GM12878 (cell line): ENCODE data around the gene REST. TPM values are rescaled to one million over a fixed set of nuclear protein-coding genes. Genes with fewer than 3 reads are reported as not detected.

Source experiments
- ATF2 ChIP-seq: IDR thresholded peaks from 2 replicates; pipeline ENCODE4 v1.6.1; 2012; ENCODE audit warnings: low read length, inconsistent platforms
- CBFB ChIP-seq: IDR thresholded peaks from 2 replicates; pipeline ENCODE4 v1.6.1; 2016; ENCODE audit warnings: antibody characterized with exemption, low read depth
- EGR1 ChIP-seq, 2 experiments: IDR thresholded peaks; 1 replicate in 1 of 2; 2 replicates in 1 of 2; pipeline ENCODE4 v1.6.1; 2011 to 2012; ENCODE audit warnings: low read depth in 2 of 2, low read length in 2 of 2, borderline replicate concordance in 1 of 2, mild to moderate bottlenecking in 1 of 2, moderate library complexity in 1 of 2
- EZH2 ChIP-seq: IDR thresholded peaks from 2 replicates; pipeline ENCODE4 v1.6.1; 2012; ENCODE audit warnings: low read depth, mild to moderate bottlenecking, control low read depth, inconsistent platforms, low read length, borderline replicate concordance; ENCODE audit not compliant: control insufficient read depth
- GABPA ChIP-seq: IDR thresholded peaks from 2 replicates; pipeline ENCODE4 v1.6.1; 2014; ENCODE audit warnings: antibody characterized with exemption, low read depth, mild to moderate bottlenecking, inconsistent platforms
- HSF1 ChIP-seq: fragments of 150-350 bp; IDR thresholded peaks from 2 replicates; pipeline ENCODE4 v1.6.1; 2014; ENCODE audit warnings: mild to moderate bottlenecking, low read depth, low read length
- KLF5 ChIP-seq: fragments of 450-650 bp; IDR thresholded peaks from 2 replicates; pipeline ENCODE4 v1.6.1; 2014; ENCODE audit warnings: mild to moderate bottlenecking; ENCODE audit not compliant: partially characterized antibody
- MAX ChIP-seq: IDR thresholded peaks from 2 replicates; pipeline ENCODE4 v1.6.1; 2012; ENCODE audit warnings: low read depth, low read length, improper control_type of control experiment
- MTA2 ChIP-seq: fragments of 450-650 bp; IDR thresholded peaks from 2 replicates; pipeline ENCODE4 v1.6.1; 2016; ENCODE audit warnings: low read depth, mild to moderate bottlenecking, moderate library complexity
- NFYB ChIP-seq: IDR thresholded peaks from 2 replicates; pipeline ENCODE4 v1.6.1; 2011; ENCODE audit warnings: low read depth, mild to moderate bottlenecking, low read length, improper control_type of control experiment, moderate library complexity; ENCODE audit not compliant: insufficient read depth
- POU2F2 ChIP-seq: IDR thresholded peaks from 3 replicates; pipeline ENCODE4 v1.6.1; 2011; ENCODE audit warnings: low read depth, mild to moderate bottlenecking, low read length, borderline replicate concordance
- SPI1 ChIP-seq: IDR thresholded peaks from 2 replicates; pipeline ENCODE4 v1.6.1; 2011; ENCODE audit warnings: low read depth, mild to moderate bottlenecking, low read length, moderate library complexity, borderline replicate concordance; ENCODE audit not compliant: insufficient read depth
- SREBF1 ChIP-seq: IDR thresholded peaks from 2 replicates; pipeline ENCODE4 v1.6.1; 2012; ENCODE audit warnings: mild to moderate bottlenecking, low read length
- TBL1XR1 ChIP-seq: IDR thresholded peaks from 2 replicates; pipeline ENCODE4 v1.6.1; 2012; ENCODE audit warnings: low read depth, low read length, improper control_type of control experiment
- USF2 ChIP-seq: IDR thresholded peaks from 2 replicates; pipeline ENCODE4 v1.6.1; 2011; ENCODE audit warnings: low read depth, low read length, improper control_type of control experiment, borderline replicate concordance
- ZBTB11 ChIP-seq: fragments of 450-650 bp; formaldehyde crosslinking; IDR thresholded peaks from 2 replicates; pipeline ENCODE4 v1.5.0; 2022; ENCODE audit warnings: mild to moderate bottlenecking, missing genetic modification characterization
- ZNF274 ChIP-seq: IDR thresholded peaks from one replicate; pipeline ENCODE4 v1.8.0; 2011; ENCODE audit not compliant: insufficient read length, insufficient read depth
- ZNF592 ChIP-seq: fragments of 450-650 bp; IDR thresholded peaks from 2 replicates; pipeline ENCODE4 v1.6.1; 2017; ENCODE audit warnings: mild to moderate bottlenecking, moderate library complexity
- polyA plus RNA-seq, 11 experiments: library from polyadenylated mRNA; depleted of rRNA in 4 of 11; unstranded in 6 of 11; stranded (reverse) in 5 of 11; fragments of >200 nt; fragmentation: Nextera tagmentation in 4 of 11; fragmentation: Illumina TruSeq in 1 of 11; extraction: Ambion mirVana in 4 of 11; extraction: Trizol in 1 of 11; gene quantifications; 1 replicate in 1 of 11; 2 replicates in 10 of 11; pipeline versions ENCODE4 v1.2.1 to v1.2.3, GENCODE V29; 2011 to 2016; ENCODE audit warnings: inconsistent platforms in 2 of 11, missing spikeins in 2 of 11, low read depth in 1 of 11
- total RNA-seq, 4 experiments: library from RNA; depleted of rRNA in 3 of 4; stranded (reverse); fragments of >200 nt in 3 of 4; fragmentation: Illumina TruSeq in 1 of 4; extraction: Trizol in 1 of 4; gene quantifications; 2 replicates each; pipeline versions ENCODE4 v1.2.1 to v1.2.3, GENCODE V29; 2013 to 2021

REST gene
- total and polyA plus RNA-seq, 10 of the 15 experiments (the other 5 are each of a cell fraction or from before 2014, with no cell fraction given), result 3.7 to 36.3 (median 20.4) TPM

GRCh38 chr4:56978750-56979303, 71.1 kb downstream of the REST start, which contains the start of gene POLR2B (continued):
- TF ChIP-seq CBFB (no peak), SREBF1 (no peak), TBL1XR1 (no peak), MTA2 (peak; percentile 6; the same call in 1 of the 2 replicates), NFYB (no peak), ZBTB11 (no peak), SPI1 (0 out of 2 replicates have a peak, but pooled peaks have one; percentile 3), USF2 (no peak), EGR1 (IDR thresholded peaks at IDR 0.05; ENCODE audit: borderline replicate concordance in 1 of 2, low read depth in 2 of 2, low read length in 2 of 2) (no peak), HSF1 (no peak), GABPA (peak; percentile 51; the same call in 1 of the 2 replicates), EZH2 (no peak), POU2F2 (peak; percentile 69; the same call in 1 of the 3 replicates), KLF5 (no peak), ZNF592 (no peak), ATF2 (no peak), ZNF274 (no peak), MAX (peak; percentile 67; the same call in 1 of the 2 replicates)
